H1 (cell line): Measurements from ENCODE around the gene ASPG. TPM values are rescaled to one million over a fixed set of nuclear protein-coding genes. Genes with fewer than 3 reads are reported as not detected.

Experiments
- CTCF ChIA-PET: fragments of 300-600 bp; sonication (Branson Sonifier 250); formaldehyde crosslinking; loops from one replicate; lab custom pipeline; 2021; ENCODE audit not compliant: partially characterized antibody; lab: Charles Lee
- POLR2A ChIA-PET: fragments of 300-600 bp; sonication (Branson Sonifier 250); formaldehyde crosslinking; loops from one replicate; lab custom pipeline; 2021; ENCODE audit warnings: inconsistent platforms; ENCODE audit not compliant: partially characterized antibody; lab: Charles Lee
- DNase-seq, 2 experiments: peaks; one replicate each; pipeline versions ENCODE4 v3.0.0 to v3.0.0-alpha.2; 2010 to 2022; ENCODE audit warnings: low spot score in 2 of 2, low read depth in 1 of 2, mixed read lengths in 1 of 2
- FAIRE-seq: peaks from 2 replicates; lab custom pipeline; 2011; peaks lifted over from hg19 to GRCh38; lab: Jason Lieb, UNC
- H2AFZ ChIP-seq: 2 replicates; pipeline ENCODE4 v1.8.1; 2012; ENCODE audit warnings: low read length, inconsistent platforms
- H2AK5ac ChIP-seq: 2 replicates; pipeline ENCODE4 v1.6.1; 2013; ENCODE audit warnings: low read depth, low read length
- H2BK120ac ChIP-seq: replicated peaks from 2 replicates; pipeline ENCODE3; 2013; ENCODE audit warnings: low read depth, low read length, inconsistent platforms
- H2BK12ac ChIP-seq: 2 replicates; pipeline ENCODE4 v1.6.1; 2013; ENCODE audit warnings: low read depth, low read length
- H2BK15ac ChIP-seq: 2 replicates; pipeline ENCODE4 v1.6.1; 2013; ENCODE audit warnings: low read length
- H2BK20ac ChIP-seq: 2 replicates; pipeline ENCODE4 v1.6.1; 2013; ENCODE audit warnings: low read length
- H2BK5ac ChIP-seq: 2 replicates; pipeline ENCODE4 v1.6.1; 2013; ENCODE audit warnings: low read depth, low read length
- H3K14ac ChIP-seq: 2 replicates; pipeline ENCODE4 v1.6.1; 2013; ENCODE audit warnings: inconsistent platforms; ENCODE audit not compliant: insufficient read length
- H3K18ac ChIP-seq: 2 replicates; pipeline ENCODE4 v1.6.1; 2013; ENCODE audit warnings: low read length; ENCODE audit errors: extremely low read depth
- H3K23ac ChIP-seq: 2 replicates; pipeline ENCODE4 v1.6.1; 2013; ENCODE audit warnings: inconsistent platforms; ENCODE audit not compliant: insufficient read length
- H3K23me2 ChIP-seq: 2 replicates; pipeline ENCODE4 v1.6.1; 2013; ENCODE audit warnings: low read depth, low read length
- H3K27ac ChIP-seq: 2 replicates; pipeline ENCODE4 v1.6.1; 2011; ENCODE audit warnings: low read depth, low read length, inconsistent platforms
- H3K27me3 ChIP-seq, 4 experiments: replicated peaks in 1 of 4; 1 replicate in 1 of 4; 2 replicates in 3 of 4; pipeline versions ENCODE4 v1.6.1 to v1.8.1; 2011 to 2013; ENCODE audit warnings: low read length in 3 of 4, mild to moderate bottlenecking in 3 of 4, inconsistent platforms in 2 of 4, mixed read lengths in 2 of 4, moderate library complexity in 1 of 4; ENCODE audit not compliant: control insufficient read depth in 3 of 4, insufficient read depth in 3 of 4; ENCODE audit errors: extremely low read depth in 1 of 4
- H3K36me3 ChIP-seq, 4 experiments: 2 replicates each; pipeline versions ENCODE4 v1.6.1 to v1.8.1; 2011 to 2013; ENCODE audit warnings: mild to moderate bottlenecking in 4 of 4, low read length in 3 of 4, moderate library complexity in 2 of 4, control low read depth in 1 of 4, inconsistent platforms in 1 of 4; ENCODE audit not compliant: insufficient read depth in 4 of 4, control insufficient read depth in 2 of 4
- H3K4ac ChIP-seq: replicated peaks from 2 replicates; pipeline ENCODE3; 2013; ENCODE audit warnings: low read length, low read depth, mixed read lengths, inconsistent platforms; ENCODE audit not compliant: insufficient read length
- H3K4me1 ChIP-seq, 4 experiments: replicated peaks in 1 of 4; 1 replicate in 1 of 4; 2 replicates in 3 of 4; pipeline versions ENCODE4 v1.6.1 to v1.8.1; 2011 to 2013; ENCODE audit warnings: low read length in 3 of 4, inconsistent platforms in 2 of 4, mixed read lengths in 1 of 4; ENCODE audit not compliant: insufficient read depth in 4 of 4, control insufficient read depth in 3 of 4
- H3K4me2 ChIP-seq, 2 experiments: 2 replicates each; pipeline versions ENCODE4 v1.6.1 to v1.8.1; 2011 to 2013; ENCODE audit warnings: low read depth in 2 of 2, low read length in 2 of 2, control low read depth in 1 of 2, inconsistent platforms in 1 of 2, mild to moderate bottlenecking in 1 of 2; ENCODE audit not compliant: insufficient read depth in 1 of 2
- H3K4me3 ChIP-seq, 4 experiments: fragments of 200-600, 300-600 bp in 1 of 4; sonication (generic), shearing (Covaris generic), sonication (Bioruptor Twin) in 1 of 4; 2 replicates each; pipeline versions ENCODE4 v1.5.1 to v1.8.1; 2011 to 2016; ENCODE audit warnings: low read length in 4 of 4, low read depth in 3 of 4, control low read depth in 2 of 4, inconsistent platforms in 2 of 4, mild to moderate bottlenecking in 2 of 4, mixed read lengths in 1 of 4, moderate library complexity in 1 of 4; ENCODE audit not compliant: insufficient read depth in 2 of 4; ENCODE audit errors: extremely low read depth in 1 of 4
- H3K56ac ChIP-seq: replicated peaks from 2 replicates; pipeline ENCODE3; 2013; ENCODE audit warnings: low read depth, mild to moderate bottlenecking, mixed read lengths, low read length, inconsistent platforms; ENCODE audit not compliant: insufficient read length
- H3K79me1 ChIP-seq: 2 replicates; pipeline ENCODE4 v1.6.1; 2013; ENCODE audit warnings: low read depth, low read length, control low read depth
- H3K79me2 ChIP-seq, 2 experiments: 2 replicates each; pipeline versions ENCODE4 v1.6.1 to v1.8.1; 2012 to 2013; ENCODE audit warnings: low read length in 2 of 2, mild to moderate bottlenecking in 2 of 2, inconsistent platforms in 1 of 2; ENCODE audit not compliant: insufficient read depth in 2 of 2, control insufficient read depth in 1 of 2
- H3K9ac ChIP-seq, 4 experiments: replicated peaks in 1 of 4; 1 replicate in 1 of 4; 2 replicates in 3 of 4; pipeline versions ENCODE4 v1.6.1 to v1.8.1; 2011 to 2013; ENCODE audit warnings: low read depth in 3 of 4, low read length in 3 of 4, control low read depth in 2 of 4, mild to moderate bottlenecking in 2 of 4, moderate library complexity in 2 of 4, inconsistent platforms in 1 of 4; ENCODE audit errors: extremely low read depth in 1 of 4
- H3K9me3 ChIP-seq, 2 experiments: 2 replicates each; pipeline versions ENCODE4 v1.6.1 to v1.8.1; 2012 to 2013; ENCODE audit warnings: mild to moderate bottlenecking in 2 of 2, moderate library complexity in 2 of 2, control low read depth in 1 of 2, inconsistent platforms in 1 of 2, low read depth in 1 of 2, low read length in 1 of 2, mixed read lengths in 1 of 2; ENCODE audit not compliant: insufficient read depth in 2 of 2
- H4K20me1 ChIP-seq, 2 experiments: replicated peaks in 1 of 2; 2 replicates each; pipeline versions ENCODE3 to v1.8.1; 2011 to 2013; ENCODE audit warnings: inconsistent platforms in 2 of 2, low read length in 2 of 2, mild to moderate bottlenecking in 1 of 2; ENCODE audit not compliant: insufficient read depth in 2 of 2, control insufficient read depth in 1 of 2
- H4K5ac ChIP-seq: 2 replicates; pipeline ENCODE4 v1.6.1; 2013; ENCODE audit warnings: low read length, low read depth, mixed read lengths, inconsistent platforms; ENCODE audit not compliant: insufficient read length
- H4K8ac ChIP-seq: 2 replicates; pipeline ENCODE4 v1.8.0; 2013; ENCODE audit warnings: mild to moderate bottlenecking, moderate library complexity, low read length, inconsistent platforms; ENCODE audit not compliant: insufficient read depth; ENCODE audit errors: extremely low read depth
- H4K91ac ChIP-seq: replicated peaks from 2 replicates; pipeline ENCODE3; 2013; ENCODE audit warnings: low read length, mixed read lengths, inconsistent platforms; ENCODE audit not compliant: insufficient read length
- WGBS, 2 experiments: shearing (Covaris generic) in 1 of 2; methylation state at CpG; one replicate each; pipeline versions ENCODE4 v1.1.6 to v1.1.7; 2013 to 2015; ENCODE audit warnings: low lambda C conversion rate in 2 of 2, mixed read lengths in 2 of 2, inconsistent platforms in 1 of 2, low coverage in 1 of 2, missing lambda C conversion rate in 1 of 2; ENCODE audit not compliant: insufficient replicate concordance in 2 of 2, insufficient coverage in 1 of 2, insufficient read length in 1 of 2; ENCODE audit errors: extremely low coverage in 1 of 2, missing lambda C conversion rate in 1 of 2; 5-methylcytosine and 5-hydroxymethylcytosine counted together
- polyA plus RNA-seq, 7 experiments: library from polyadenylated mRNA; depleted of rRNA in 3 of 7; stranded (reverse) in 5 of 7; unstranded in 2 of 7; fragments of >200 nt in 5 of 7; fragments of 200-250 nt in 2 of 7; gene quantifications; 1 replicate in 5 of 7; 2 replicates in 1 of 7; 4 replicates in 1 of 7; pipeline versions ENCODE4 v1.2.1 to v1.2.3, GENCODE V29; 2011 to 2013; ENCODE audit warnings: missing spikeins in 2 of 7, mixed read lengths in 2 of 7
- total RNA-seq: library from RNA; stranded (reverse); fragmentation: NEBNext Ultra II Directional; extraction: Animal tissue kit (Norgen Biotek cat#: 25700); gene quantifications from 2 replicates; pipeline ENCODE4 v1.2.1, GENCODE V29; 2021

Gene ASPG
- total and polyA plus RNA-seq, 2 of the 8 experiments (the other 6 are each of a cell fraction or from before 2014, with no cell fraction given) = 0.34 to 0.59 TPM

- H4K8ac ChIP-seq = no peak overlapping the region
- no peak overlapping the region for H4K91ac ChIP-seq
- no peaks in the 10 kb centered on the region for H3K79me1 ChIP-seq
- DNase-seq (no peak), FAIRE-seq (no peak)
- no peak overlapping the region for H3K4me2 ChIP-seq
- H3K79me2 ChIP-seq = no peaks in the 10 kb centered on the region
- H3K14ac ChIP-seq = no peak overlapping the region
- H3K23ac ChIP-seq = no peak overlapping the region
- H2BK15ac ChIP-seq = no peak overlapping the region
- H3K4ac ChIP-seq = no peak overlapping the region
- no peaks in the 10 kb centered on the region for H3K36me3 ChIP-seq
- no peak overlapping the region for H2AK5ac ChIP-seq
- H2BK20ac ChIP-seq = no peak overlapping the region
- H4K5ac ChIP-seq = no peak overlapping the region
- ChIA-PET POLR2A (no interaction called here), CTCF (interaction anchor here (1.1 to 3.5 kb wide), 5 partner anchors 8 to 28 kb away, joined by 3 to 15 read pairs (median 4); no protein-coding TSS in a partner anchor)
- no peaks in the 10 kb centered on the region; a peak in 3 of 7 replicates for H3K27me3 ChIP-seq
- H2BK120ac ChIP-seq = no peak overlapping the region
- H2BK5ac ChIP-seq = no peak overlapping the region
- H3K9me3 ChIP-seq = no peaks in the 10 kb centered on the region
- WGBS, 2 experiments = 84% methylated on average over 11 of the region's 16 CpGs; no CpG with 5 or more reads in 1 of the 2 experiments
- no peaks in the 10 kb centered on the region for H4K20me1 ChIP-seq
- no peak overlapping the region for H3K27ac ChIP-seq
- no peak overlapping the region for H3K18ac ChIP-seq
- H3K4me1 ChIP-seq = no peaks in the 10 kb centered on the region
- no peak overlapping the region for H3K9ac ChIP-seq
- no peaks in the 10 kb centered on the region for H3K23me2 ChIP-seq
- H2AFZ ChIP-seq = no peak overlapping the region
- H3K56ac ChIP-seq = no peak overlapping the region
- H2BK12ac ChIP-seq = no peak overlapping the region
- no peak overlapping the region for H3K4me3 ChIP-seq
These were observed 16.3 kb downstream of the ASPG start for GRCh38 chr14:104101651-104102281.
